H54 (cell line): Measurements from ENCODE around the gene CX3CL1.

ENCODE experiments used
- DNase-seq: peaks from one replicate; pipeline ENCODE4 v3.0.0; 2011; ENCODE audit warnings: low spot score, mixed read lengths; ENCODE audit not compliant: insufficient read length
- FAIRE-seq: peaks from 3 replicates; lab custom pipeline; 2011; peaks lifted over from hg19 to GRCh38; lab: Jason Lieb, UNC
- POLR2A ChIP-seq: IDR thresholded peaks from 2 replicates; pipeline ENCODE4 v1.6.1; 2011; ENCODE audit warnings: low read depth, mild to moderate bottlenecking, low read length

CX3CL1 gene

DNA sequence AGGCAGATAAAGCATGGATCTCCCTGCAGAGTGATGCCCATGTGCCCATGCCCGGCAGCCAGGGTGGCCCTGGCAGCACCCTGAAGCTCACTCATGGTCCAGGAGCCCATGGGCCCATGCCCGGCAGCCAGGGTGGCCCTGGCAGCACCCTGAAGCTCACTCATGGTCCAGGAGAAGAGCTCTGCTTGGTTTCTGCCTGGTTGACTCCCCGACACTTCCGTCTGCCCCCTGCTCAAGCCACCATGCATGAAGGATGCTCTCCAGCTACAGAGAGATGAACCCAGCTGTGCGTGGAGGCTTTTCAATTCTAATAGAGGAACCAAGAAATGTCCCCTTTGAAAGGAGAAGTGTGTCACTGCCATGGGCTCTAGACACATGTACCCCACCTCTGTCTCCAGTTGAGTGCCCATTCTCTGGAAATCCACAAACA is 41.0 kb downstream of the CX3CL1 start:
- TF ChIP-seq POLR2A, result no peak
- DNase-seq, result no peak
- FAIRE-seq, result no peak

DNA sequence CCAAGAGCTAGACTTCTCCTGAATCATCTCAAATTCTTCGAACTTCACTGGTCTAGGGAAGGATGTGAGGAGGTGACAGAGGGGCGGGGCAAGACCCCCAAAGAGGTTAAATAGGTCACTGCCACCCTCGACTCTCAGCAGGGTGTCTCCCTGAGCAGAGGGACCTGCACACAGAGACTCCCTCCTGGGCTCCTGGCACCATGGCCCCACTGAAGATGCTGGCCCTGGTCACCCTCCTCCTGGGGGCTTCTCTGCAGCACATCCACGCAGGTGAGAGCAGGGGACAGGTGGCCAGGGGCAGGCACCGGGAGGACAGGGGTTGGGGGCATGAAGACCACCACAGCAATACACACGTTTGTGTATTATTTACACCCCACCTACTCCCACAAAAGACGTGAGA is 41.4 kb downstream of the CX3CL1 start:
- FAIRE-seq, result no peak
- no peak for TF ChIP-seq POLR2A
- no peak for DNase-seq

DNA sequence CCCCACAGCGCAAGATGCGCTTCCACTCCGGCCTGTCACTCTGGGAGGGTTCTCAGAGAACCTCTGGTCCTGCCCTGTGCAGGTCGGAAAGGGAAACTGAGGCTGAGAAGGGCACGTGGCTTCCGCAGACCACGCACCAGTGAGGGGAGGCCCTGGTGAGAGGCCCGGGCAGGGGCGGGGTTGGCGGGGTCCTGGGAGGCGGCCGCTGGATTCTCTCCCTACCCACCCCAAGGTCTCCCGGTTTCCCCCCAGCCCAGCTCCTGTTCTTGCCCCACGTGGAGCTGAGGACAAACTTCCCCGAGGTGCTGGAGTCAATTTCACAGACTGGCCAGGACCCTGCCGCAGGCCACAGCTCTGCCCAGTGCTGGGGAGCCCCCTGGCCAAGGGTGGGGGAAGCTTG is 43.8 kb downstream of the CX3CL1 start:
- DNase-seq (no peak), FAIRE-seq (no peak)
- TF ChIP-seq POLR2A, result no peak

DNA sequence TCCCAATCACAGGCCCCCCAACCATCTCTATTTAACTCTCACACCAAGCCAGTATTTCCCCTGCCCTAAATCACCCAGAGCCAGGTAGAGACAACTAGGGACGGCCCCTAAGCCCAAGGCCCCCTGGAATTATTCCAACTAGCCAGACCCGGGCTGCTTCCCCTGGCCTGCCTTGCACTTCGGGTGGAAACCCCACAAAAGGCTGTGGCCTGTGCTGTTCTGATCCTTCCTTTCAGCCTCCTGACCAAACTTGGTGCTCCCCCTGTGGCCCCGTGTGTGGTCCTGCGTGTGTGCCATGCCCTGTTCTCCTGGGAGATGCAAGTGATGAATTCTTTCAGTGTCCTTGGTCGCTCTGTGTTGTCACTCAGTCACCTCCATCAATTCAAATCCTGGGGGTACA is 47.2 kb downstream of the CX3CL1 start:
- no peak for FAIRE-seq

DNA sequence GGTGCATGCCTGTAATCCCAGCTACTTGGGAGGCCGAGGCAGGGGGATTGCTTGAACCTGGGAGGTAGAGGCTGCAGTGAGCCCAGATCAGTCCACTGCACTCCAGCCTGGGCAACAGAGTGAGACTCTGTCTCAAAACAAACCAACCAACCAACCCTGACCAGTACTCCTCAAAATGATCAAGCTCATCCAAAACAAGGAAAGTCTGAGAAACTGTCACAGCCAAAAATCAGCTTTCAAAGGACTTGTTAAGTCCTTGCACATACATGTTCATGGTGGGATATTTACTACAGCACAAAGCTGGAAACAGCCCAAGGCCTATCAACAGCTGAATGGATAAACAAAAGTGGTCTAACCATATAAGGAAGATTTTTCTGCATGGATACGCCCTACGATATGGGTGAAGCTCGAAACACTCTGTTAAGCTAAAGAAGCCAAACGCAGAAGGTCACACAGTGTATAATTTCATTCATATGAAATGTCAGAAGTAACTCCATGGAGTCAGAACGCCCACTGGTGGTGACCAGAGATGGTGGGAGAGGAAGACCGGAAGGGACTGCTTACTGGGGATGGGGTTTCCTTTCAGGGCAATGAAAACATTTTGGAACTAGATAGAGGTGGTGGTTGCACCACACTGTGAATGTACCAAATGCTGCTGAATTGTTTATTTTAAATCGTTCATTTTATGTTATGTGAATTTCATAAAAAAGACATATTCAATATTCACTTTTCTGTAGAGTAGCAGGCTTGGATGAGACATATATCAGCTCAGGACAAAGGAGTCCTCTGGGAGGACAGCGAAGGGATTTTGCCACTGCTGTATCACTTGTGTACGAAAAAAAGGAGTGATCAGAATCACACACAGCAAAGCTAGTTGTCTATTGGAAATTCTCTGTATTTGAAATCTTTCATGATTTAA is 50.0 kb downstream of the CX3CL1 start:
- DNase-seq, result peak; percentile 27
- TF ChIP-seq POLR2A, result no peak

More for the DNA sequence above, 47.2 kb downstream of the CX3CL1 start:
- no peak for DNase-seq
- TF ChIP-seq POLR2A, result no peak

DNA sequence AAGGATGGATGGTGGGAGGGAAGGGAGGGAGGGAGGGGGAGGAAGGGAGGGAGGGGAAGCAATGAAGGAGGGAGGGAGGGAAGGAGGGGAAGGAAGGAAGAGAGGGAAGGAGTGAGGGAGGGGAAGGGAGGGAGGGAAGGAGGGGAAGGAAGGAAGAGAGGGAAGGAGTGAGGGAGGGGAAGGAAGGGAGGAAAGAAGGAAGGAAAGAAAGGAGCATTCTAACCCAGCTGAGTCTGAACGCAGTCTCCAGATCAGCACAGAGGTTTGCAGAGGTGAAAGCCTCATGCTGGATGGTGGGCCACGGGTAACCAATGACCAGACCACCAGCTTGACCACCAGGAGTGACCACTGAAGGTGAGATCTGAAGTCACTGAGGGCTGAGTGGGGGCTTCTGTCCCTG is 50.9 kb downstream of the CX3CL1 start:
- TF ChIP-seq POLR2A, result no peak
- DNase-seq, result no peak
- no peak for FAIRE-seq

More for the DNA sequence above, 50.0 kb downstream of the CX3CL1 start:
- no peak for FAIRE-seq

DNA sequence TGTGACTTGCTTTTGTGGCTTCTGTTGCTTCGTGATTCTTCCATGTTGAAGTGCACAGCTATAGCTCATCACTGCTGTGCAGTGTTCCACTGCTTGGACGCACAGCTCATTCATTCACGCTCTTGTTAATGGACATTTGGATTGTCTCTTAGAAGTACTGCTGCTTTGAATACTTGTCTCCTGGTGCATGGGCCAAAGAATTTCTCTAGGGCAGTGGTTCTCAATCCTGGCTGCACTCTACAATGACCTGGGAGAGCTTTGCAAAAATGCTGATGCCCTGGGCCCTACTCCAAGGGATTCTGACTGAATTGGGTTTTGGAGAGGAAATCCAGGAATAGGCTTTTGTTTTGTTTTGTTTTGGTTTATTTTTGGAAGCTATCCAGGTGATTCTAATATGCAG is 52.3 kb downstream of the CX3CL1 start:
- no peak for FAIRE-seq

DNA sequence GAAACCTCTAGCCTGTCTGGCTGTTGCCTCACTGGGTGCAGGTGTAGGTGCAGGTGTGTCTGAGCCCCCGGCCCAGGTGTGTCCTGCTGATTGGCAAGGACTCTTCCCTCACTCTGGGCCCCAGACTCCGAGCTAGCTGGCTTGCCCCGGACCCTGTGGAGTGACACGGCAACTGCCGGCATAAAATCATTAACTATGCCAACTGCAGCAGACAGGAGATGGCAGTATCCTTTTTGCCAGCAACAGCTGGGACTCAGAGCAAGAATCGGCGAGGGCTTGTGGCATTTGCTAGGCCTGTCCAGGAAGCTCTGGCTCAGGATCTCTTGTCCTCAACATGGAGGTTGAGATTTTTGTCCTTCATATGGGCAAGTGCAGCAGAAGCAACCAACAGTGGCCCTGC is 54.1 kb downstream of the CX3CL1 start:
- no peak for TF ChIP-seq POLR2A
- DNase-seq, result no peak
- no peak for FAIRE-seq

More for the DNA sequence above, 52.3 kb downstream of the CX3CL1 start:
- DNase-seq, result no peak
- TF ChIP-seq POLR2A, result no peak

DNA sequence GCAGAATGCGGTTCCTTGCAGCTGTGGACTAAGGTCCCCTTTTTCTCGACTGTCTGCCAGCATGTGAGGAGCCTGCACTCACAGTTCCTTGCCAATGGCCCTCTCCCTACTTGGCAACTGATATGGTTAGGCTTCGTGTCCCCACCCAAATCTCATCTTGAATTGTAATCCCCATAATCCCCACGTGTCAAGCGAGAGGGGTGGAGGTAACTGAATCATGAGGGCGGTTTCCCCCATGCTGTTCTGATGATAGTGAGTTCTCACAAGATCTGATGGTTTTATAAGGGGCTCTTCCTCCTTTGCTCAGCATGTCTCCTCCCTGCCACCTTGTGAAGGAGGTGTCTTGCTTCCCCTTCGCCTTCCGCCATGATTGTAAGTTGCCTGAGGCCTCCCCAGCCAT is 55.0 kb downstream of the CX3CL1 start:
- no peak for TF ChIP-seq POLR2A
- FAIRE-seq (no peak), DNase-seq (no peak)

DNA sequence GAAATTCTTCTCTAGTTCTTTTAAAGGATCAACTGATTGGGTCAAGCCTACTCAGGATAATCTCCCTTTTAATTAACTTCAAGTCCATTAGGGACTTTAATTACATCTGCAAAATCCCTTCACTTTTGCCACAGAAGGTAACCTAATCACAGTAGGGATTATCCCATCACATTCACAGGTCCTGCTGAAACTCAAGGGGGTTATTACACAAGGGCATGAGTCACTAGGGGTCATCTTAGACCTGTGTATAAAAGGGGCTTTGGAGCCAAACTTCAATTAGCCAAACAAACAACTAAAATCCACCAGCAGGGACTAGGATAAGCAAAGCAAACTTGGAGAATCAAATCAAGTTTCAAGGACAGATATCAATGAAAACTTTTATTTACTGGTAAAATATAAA is 55.5 kb downstream of the CX3CL1 start:
- TF ChIP-seq POLR2A, result no peak
- FAIRE-seq, result no peak
- no peak for DNase-seq

DNA sequence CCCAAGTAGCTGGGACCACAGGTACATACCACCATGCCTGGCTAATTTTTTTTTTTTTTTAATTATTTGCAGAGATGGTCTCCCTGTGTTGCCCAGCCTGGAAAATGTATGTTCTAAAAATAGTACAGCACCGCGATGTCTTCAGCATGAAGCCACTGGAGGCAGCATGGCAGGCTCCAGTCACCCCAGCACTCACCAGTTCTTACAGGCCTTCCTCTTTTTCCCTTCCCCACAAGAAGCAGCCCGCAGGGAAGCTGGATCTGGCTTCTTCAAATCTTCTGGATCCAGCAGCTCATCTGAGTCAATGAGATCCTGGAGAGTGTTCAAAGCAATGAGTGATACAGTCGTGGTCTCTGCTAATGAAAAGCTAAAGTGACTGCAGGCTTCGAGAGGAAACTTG is 58.7 kb downstream of the CX3CL1 start:
- no peak for DNase-seq
- FAIRE-seq, result no peak
- no peak for TF ChIP-seq POLR2A

DNA sequence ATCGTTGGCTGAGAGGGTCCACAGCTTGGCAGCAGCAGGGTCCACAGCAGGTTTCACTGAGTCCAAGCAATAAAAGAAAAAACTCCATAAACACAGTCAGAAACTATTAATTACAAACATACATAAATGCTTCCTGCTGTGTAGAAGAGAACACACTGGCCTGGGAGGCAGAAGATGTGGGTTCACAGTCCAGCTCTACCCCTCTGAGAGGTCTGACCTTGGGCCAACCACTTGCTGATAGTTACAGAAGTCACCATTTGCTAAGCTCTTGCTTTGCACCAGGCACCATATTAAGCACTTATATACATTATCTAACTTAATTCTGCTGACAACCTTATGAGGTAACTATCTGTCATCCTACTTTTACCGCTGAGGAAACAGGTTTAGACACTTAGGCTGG is 60.2 kb downstream of the CX3CL1 start:
- FAIRE-seq (no peak), DNase-seq (no peak)
- no peak for TF ChIP-seq POLR2A

DNA sequence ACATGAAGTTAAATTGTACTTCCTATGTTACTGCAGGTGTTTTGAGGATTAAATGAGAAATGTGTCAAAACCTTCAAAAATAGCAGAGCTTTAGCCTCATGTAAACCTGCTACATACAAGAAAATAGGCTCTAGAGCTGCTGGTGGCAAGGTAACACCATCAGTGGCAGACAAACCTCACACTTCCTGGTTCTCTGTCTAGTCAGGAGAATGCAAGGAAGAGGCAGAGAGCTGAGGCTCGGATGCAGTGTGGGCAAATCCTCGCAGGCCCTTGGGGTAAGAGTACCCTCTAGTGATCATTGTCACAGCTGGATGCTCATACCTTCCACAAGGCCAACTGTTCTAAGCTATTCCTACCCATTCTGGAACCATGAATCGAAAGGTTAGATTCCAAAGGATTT is 60.7 kb downstream of the CX3CL1 start:
- DNase-seq, result no peak

DNA sequence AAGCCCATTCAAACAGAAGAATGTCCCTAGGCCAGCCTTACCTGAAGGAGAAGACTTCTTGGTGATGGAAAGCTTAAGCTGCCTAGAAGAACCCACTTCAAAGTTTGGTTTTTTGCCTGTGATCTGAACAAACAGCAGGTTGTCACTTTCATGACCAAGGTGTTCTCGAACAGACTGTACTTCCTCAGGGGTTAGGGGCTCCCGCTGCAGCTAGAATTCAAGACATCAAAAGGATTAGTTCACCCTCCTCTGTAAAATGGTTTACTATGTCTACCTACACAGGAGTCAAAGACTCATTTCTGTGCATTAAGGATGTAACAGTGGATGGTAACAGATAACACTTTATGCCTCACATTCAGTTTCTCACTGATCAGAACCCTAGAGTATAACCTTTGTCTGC is 61.7 kb downstream of the CX3CL1 start:
- no peak for FAIRE-seq

More for the DNA sequence above, 60.7 kb downstream of the CX3CL1 start:
- no peak for TF ChIP-seq POLR2A
- FAIRE-seq, result no peak

More for the DNA sequence above, 61.7 kb downstream of the CX3CL1 start:
- TF ChIP-seq POLR2A, result no peak
- no peak for DNase-seq
